Thymus (tissue), 14 donors: ENCODE measurements around the gene FAM131C. TPM values are rescaled to one million over a fixed set of nuclear protein-coding genes. Genes with fewer than 3 reads are reported as not detected.

Source experiments
- DNase-seq, 9 donors: peaks; one replicate each; pipeline ENCODE4 v3.0.0-alpha.2; 2013; ENCODE audit warnings: low spot score in 9 of 9, low read depth in 6 of 9, missing footprints in 1 of 9
- H3K27ac ChIP-seq, 2 donors: one replicate each; pipeline ENCODE4 v1.5.1; 2013; ENCODE audit warnings: control low read depth in 1 of 2, low read depth in 1 of 2, low read length in 1 of 2, mild to moderate bottlenecking in 1 of 2, moderate library complexity in 1 of 2
- H3K27me3 ChIP-seq, 2 donors: one replicate each; pipeline ENCODE4 v1.5.1; 2013; ENCODE audit warnings: low read length in 1 of 2; ENCODE audit not compliant: control insufficient read depth in 2 of 2, insufficient read depth in 1 of 2
- H3K36me3 ChIP-seq, 2 donors: one replicate each; pipeline ENCODE4 v1.5.1; 2013; ENCODE audit warnings: low read length in 1 of 2, mild to moderate bottlenecking in 1 of 2, moderate library complexity in 1 of 2; ENCODE audit not compliant: control insufficient read depth in 2 of 2, insufficient read depth in 2 of 2
- H3K4me1 ChIP-seq, 2 donors: one replicate each; pipeline ENCODE4 v1.5.1; 2013; ENCODE audit warnings: low read length in 2 of 2; ENCODE audit not compliant: control insufficient read depth in 2 of 2, insufficient read depth in 2 of 2
- H3K4me3 ChIP-seq, 2 donors: one replicate each; pipeline ENCODE4 v1.5.1; 2013; ENCODE audit warnings: low read length in 2 of 2, control low read depth in 1 of 2, mild to moderate bottlenecking in 1 of 2
- H3K9me3 ChIP-seq, 2 donors: one replicate each; pipeline ENCODE4 v1.5.1; 2013; ENCODE audit warnings: low read length in 1 of 2, mild to moderate bottlenecking in 1 of 2; ENCODE audit not compliant: control insufficient read depth in 2 of 2, insufficient read depth in 1 of 2
- WGBS: extraction: QIAGEN DNeasy Blood & Tissue Kit; methylation state at CpG from one replicate; pipeline ENCODE4 v1.1.7; 2013; 5-methylcytosine and 5-hydroxymethylcytosine counted together
- long read RNA-seq, 10 donors: transcript quantifications; one replicate each; lab custom pipeline, GENCODE V29; 2026
- polyA plus RNA-seq: library from polyadenylated mRNA; stranded (reverse); fragments of 200-250 nt; gene quantifications from one replicate; pipeline ENCODE4 v1.2.3, GENCODE V29; 2013
- total RNA-seq: library from RNA; stranded (reverse); fragments of 120-200 nt; gene quantifications from one replicate; pipeline ENCODE4 v1.2.4, GENCODE V29; 2013
- donor health status: healthy.

FAM131C gene, protein sequence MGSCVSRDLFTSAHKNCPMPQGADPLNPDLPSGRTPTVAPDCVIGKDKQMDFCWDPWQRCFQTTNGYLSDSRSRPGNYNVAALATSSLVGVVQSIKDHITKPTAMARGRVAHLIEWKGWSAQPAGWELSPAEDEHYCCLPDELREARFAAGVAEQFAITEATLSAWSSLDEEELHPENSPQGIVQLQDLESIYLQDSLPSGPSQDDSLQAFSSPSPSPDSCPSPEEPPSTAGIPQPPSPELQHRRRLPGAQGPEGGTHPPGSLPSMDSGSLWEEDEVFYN
- total RNA-seq (0.05 TPM), polyA plus RNA-seq (0.96 TPM)
- long read RNA-seq, donor 1: 0 reads
- long read RNA-seq, donor 2: 0 reads
- long read RNA-seq, donor 3: 0 reads
- long read RNA-seq, donor 4: 0 reads
- long read RNA-seq, donor 5: 0 reads
- long read RNA-seq, donor 6: 0 reads
- long read RNA-seq, donor 7, partial matches to known transcripts: 0 of 1 reads
- long read RNA-seq, donor 7, other reads (novel, unspliced or antisense): 0 of 1 reads
- long read RNA-seq, donor 8: 0 reads
- long read RNA-seq, donor 9: 0 reads
- long read RNA-seq, donor 10: 0 reads

DNA sequence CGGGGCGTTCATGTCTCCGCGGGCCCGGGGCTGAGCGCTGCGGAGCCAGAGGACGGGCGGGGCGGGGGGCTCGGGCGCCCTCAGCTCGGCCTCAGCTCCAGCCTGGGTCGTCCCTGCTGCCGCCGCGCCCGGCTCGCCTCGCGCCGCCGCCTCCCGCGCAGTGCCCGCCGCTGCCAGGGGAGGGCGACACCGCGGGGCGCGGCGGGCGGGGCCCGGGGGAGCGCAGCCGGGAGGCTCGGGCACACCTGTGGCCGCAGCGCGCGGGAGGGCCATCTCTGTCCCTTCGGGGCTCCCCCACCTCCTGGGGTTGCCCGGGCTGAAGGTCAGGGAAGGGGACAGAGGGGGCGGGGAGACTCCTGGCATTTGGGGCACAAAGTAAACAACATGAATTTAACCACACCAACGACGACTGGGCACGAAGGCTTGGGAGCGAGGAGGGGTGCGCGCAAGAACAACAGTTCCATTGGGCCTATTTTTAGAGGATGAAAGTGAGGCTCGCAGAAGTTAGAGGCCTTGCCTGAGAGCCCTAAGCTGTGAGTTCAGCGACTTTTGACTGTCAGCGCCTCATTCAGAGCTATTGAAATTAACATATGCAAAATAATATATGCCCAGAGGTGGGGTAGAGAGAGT, at the start of gene FAM131C:
TSS of gene FAM131C (minus strand) at position 162 of the 630 bp plus-strand sequence. CDS start 209 bp downstream, outside the sequence.
- peak in 1 of 9 donors; percentile 26 for DNase-seq

DNA sequence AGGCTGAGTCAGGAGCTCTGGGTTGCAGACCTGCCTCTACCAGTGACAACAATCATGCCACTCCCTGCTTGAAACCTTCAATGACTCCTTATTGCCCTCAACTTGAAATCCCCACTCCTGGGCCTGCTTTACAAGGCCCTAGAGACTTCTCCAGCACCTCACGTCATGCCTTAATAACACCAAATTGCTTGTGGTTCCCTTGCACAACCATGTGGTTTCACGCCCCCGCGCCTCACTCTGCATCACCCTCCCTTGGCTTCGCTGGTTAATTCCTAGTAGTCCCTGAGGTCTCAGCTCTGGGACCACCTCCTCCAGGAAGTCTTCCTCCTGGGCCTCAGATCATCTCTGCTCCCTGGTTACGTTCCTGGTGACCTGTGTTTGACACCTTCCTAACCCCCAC, 49.5 kb upstream of the FAM131C start:
- DNase-seq: no peak
- no peak overlapping the region for H3K27ac ChIP-seq
- H3K27me3 ChIP-seq: no peaks in the 10 kb centered on the region
- 76% methylated on average over 6 of the region's 6 CpGs for WGBS
- H3K9me3 ChIP-seq: no peaks in the 10 kb centered on the region
- H3K36me3 ChIP-seq: no peaks in the 10 kb centered on the region
- H3K4me1 ChIP-seq: peaks cover 3 to 12% of the 10 kb centered on the region in 2 donors
- no peak overlapping the region for H3K4me3 ChIP-seq

More for the DNA sequence above, at the start of gene FAM131C:
- Histone ChIP-seq H3K27me3 (peaks cover 23 to 73% of the 10 kb centered on the region in 2 donors), H3K36me3 (no peaks in the 10 kb centered on the region), H3K9me3 (peaks cover 0 to 10% of the 10 kb centered on the region in 2 donors), H3K27ac (no peak within 1 kb of the TSS), H3K4me1 (peaks cover 6 to 11% of the 10 kb centered on the region in 2 donors), H3K4me3 (peak within 1 kb of the TSS in 1 of 2 donors; percentile 37)
- WGBS: 2% methylated on average over 54 of the region's 54 CpGs

DNA sequence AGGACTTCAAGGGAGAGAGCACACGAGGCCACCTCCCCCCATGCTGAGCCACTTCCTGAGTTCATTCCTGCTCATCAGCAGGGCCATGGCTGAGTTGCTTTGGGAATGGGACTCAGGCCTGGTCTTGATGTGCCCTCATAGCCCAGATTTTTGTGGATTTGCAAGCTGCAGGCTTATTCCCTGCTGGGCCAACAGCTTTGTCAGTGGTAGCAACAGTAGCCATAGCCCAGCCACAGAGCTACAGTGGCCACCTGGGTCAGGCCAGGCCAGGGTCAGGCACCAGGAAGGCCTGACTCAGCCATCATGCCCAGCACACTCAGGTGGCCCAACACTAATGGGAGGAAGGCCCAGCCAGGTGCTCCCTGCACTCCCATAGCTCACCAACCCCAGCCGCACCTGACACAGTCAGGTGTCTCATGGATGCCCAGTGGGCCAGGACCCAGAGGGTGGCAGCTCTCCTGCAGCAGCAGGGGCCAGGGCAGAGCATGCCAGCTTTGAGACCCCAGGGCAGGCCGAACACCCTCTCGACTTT, 49.0 kb upstream of the FAM131C start:
- DNase-seq: no peak
- no peak overlapping the region for H3K27ac ChIP-seq

DNA sequence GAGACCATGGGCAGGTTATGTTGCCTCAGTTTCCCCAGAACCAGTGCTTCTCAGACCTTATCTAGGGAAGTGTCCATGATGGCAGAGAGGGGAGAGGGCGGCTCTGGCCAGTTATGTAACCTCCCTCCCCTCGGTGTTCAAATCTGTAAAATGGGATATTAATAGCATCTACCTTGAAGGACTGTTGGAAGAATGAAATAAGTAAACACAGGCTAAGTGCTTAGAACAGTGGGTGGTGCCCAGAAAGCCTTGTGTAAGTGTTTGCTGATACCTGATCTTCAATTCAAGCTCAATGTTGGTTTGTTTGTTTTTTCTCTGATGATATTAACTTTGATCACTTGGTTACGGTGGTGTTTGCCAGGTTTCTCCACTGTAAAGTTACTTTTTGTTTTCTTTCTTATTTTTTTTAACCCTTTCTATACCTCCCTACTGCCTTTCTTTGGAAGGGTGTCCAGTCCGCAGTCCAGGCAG, 47.5 kb upstream of the FAM131C start:
- H3K27me3 ChIP-seq: no peaks in the 10 kb centered on the region
- H3K36me3 ChIP-seq: no peaks in the 10 kb centered on the region
- peaks cover 3 to 12% of the 10 kb centered on the region in 2 donors for H3K4me1 ChIP-seq
- no peak overlapping the region for H3K4me3 ChIP-seq
- 90% methylated on average over 4 of the region's 4 CpGs for WGBS
- no peak for DNase-seq
- no peaks in the 10 kb centered on the region for H3K9me3 ChIP-seq
- H3K27ac ChIP-seq: no peak overlapping the region

More for the DNA sequence above, 49.0 kb upstream of the FAM131C start:
- Histone ChIP-seq H3K4me3 (no peak overlapping the region), H3K9me3 (no peaks in the 10 kb centered on the region), H3K4me1 (peaks cover 3 to 12% of the 10 kb centered on the region in 2 donors), H3K27me3 (no peaks in the 10 kb centered on the region), H3K36me3 (no peaks in the 10 kb centered on the region)
- 88% methylated on average over 4 of the region's 4 CpGs for WGBS

DNA sequence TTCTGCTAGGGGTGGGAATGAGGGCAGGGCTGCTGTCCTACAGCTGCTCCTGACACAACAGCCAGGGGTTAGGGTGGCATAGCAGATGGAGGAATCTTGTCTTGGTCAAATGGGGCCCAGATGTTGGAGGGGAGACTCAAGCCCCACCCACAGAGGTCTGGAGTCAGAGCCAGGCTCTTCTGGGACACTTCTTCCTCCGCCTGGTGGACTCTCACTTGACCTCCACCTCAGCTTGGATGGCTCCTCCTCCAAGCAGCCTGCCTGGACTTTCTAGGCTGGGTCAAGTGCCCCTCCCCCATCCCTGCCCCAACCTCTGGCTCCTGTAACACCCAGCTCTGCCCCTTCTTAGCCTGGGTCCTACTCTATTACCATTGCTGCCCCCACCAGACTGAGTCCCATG, 47.0 kb upstream of the FAM131C start:
- H3K4me3 ChIP-seq: no peak overlapping the region
- no peak overlapping the region for H3K27ac ChIP-seq
- no peaks in the 10 kb centered on the region for H3K36me3 ChIP-seq
- 93% methylated on average over 1 of the region's 1 CpG for WGBS
- no peaks in the 10 kb centered on the region for H3K27me3 ChIP-seq
- DNase-seq: no peak
- peaks cover 3 to 12% of the 10 kb centered on the region in 2 donors for H3K4me1 ChIP-seq
- no peaks in the 10 kb centered on the region for H3K9me3 ChIP-seq

DNA sequence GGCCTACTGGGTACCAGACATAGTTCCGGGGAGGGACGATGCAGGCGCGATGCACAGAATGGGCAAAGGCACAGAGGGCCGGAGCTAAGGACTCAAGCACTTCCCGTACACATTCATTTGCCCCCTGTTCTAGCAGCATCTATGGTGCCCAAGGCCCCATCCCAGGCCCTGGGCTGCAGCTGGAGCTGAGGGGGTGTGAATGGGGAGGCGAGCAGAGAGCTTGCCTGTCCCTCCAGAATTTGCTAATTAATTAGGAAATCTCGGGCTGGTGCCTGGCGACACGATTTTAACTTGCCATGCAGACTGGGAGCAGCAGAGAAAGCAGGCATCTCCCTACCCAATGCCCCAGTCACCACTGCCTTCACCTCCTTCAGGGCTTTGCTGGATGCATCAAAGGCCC, 46.5 kb upstream of the FAM131C start:
- DNase-seq: no peak
- Histone ChIP-seq H3K9me3 (no peaks in the 10 kb centered on the region), H3K4me1 (peaks cover 3 to 12% of the 10 kb centered on the region in 2 donors), H3K27me3 (no peaks in the 10 kb centered on the region), H3K4me3 (no peak overlapping the region), H3K36me3 (no peaks in the 10 kb centered on the region), H3K27ac (no peak overlapping the region)
- 97% methylated on average over 10 of the region's 10 CpGs for WGBS

DNA sequence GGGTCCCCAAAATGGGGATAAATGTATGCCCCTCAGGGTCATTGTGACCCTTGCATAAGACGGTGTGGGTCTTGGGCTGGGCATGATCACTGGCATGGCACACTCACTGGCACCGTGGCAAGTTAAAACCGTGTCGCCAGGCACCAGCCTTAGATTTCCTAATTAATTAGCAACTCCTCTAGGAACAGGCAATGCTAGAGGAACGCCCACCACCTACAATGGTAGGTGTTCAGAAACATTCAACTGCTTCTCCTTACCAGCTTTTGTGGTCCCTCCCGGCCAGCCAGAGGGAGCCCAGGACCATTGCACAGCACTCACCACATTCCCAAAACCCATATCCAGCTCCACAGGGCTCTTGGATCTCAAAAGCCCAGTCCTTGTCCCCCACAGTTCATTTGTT, 46.1 kb upstream of the FAM131C start:
- no peak for DNase-seq
- Histone ChIP-seq H3K4me3 (no peak overlapping the region), H3K27ac (no peak overlapping the region), H3K4me1 (peaks cover 3 to 12% of the 10 kb centered on the region in 2 donors), H3K27me3 (no peaks in the 10 kb centered on the region), H3K36me3 (no peaks in the 10 kb centered on the region), H3K9me3 (no peaks in the 10 kb centered on the region)
- 96% methylated on average over 6 of the region's 6 CpGs for WGBS

DNA sequence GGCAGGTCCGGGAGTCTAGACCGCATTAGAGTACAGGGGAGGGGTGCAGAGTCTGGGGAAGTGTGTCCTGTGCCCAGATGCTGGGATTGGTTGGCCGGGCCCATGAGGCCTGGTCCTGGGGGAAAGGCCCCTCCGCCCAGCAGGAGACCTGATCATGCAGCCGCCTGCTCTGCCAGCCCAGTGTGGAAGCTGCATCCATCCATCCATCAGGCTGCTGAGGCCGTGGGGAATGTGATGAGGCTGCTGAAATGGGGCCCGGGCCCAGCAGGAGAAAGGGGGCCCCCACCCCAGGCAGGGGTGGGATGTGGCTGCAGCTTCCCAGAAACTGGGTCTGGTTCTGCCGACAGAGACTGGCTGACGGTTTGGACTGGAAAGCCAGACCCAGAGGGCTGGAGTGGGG, 45.3 kb upstream of the FAM131C start:
- no peak for DNase-seq
- H3K36me3 ChIP-seq: no peaks in the 10 kb centered on the region
- H3K4me3 ChIP-seq: no peak overlapping the region
- H3K27me3 ChIP-seq: no peaks in the 10 kb centered on the region
- peaks cover 1 to 12% of the 10 kb centered on the region in 2 donors for H3K4me1 ChIP-seq
- H3K9me3 ChIP-seq: no peaks in the 10 kb centered on the region
- WGBS: 91% methylated on average over 9 of the region's 9 CpGs
- H3K27ac ChIP-seq: no peak overlapping the region

DNA sequence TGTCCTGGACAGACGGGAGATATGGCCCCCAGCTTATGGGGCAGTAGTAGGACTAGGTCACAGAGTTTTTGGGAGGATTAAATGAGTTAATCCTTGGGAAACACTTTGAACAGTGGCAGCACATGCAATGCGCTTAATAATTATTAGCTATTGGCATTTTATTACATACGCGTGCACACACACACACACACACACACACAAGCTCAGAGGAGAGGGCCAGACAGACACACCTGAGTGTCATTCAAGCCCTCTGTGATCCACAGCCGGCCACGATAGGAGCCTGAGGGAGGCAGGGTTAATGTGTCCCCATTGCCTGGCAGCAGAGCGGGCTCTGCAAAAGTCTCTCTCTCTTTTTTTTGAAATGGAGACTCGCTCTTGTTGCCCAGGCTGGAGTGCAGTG, 44.5 kb upstream of the FAM131C start:
- no peak overlapping the region for H3K4me3 ChIP-seq
- no peak for DNase-seq
- H3K36me3 ChIP-seq: no peaks in the 10 kb centered on the region
- 95% methylated on average over 8 of the region's 8 CpGs for WGBS
- H3K27me3 ChIP-seq: no peaks in the 10 kb centered on the region
- H3K27ac ChIP-seq: no peak overlapping the region
- peaks cover 0 to 9% of the 10 kb centered on the region in 2 donors for H3K4me1 ChIP-seq
- no peaks in the 10 kb centered on the region for H3K9me3 ChIP-seq
